Upper lobe of left lung (tissue), 4 donors: ENCODE data around the gene UGT2A3.

Experiments used
- EP300 ChIP-seq, 4 donors: sonication (generic); formaldehyde crosslinking; IDR thresholded peaks; one replicate each; pipeline ENCODE4 v1.5.1; 2017; ENCODE audit warnings: antibody characterized with exemption in 4 of 4, control low read depth in 2 of 4
- POLR2A ChIP-seq, 4 donors: fragments of 450-650 bp; IDR thresholded peaks; one replicate each; pipeline ENCODE4 v1.5.1; 2016 to 2017; ENCODE audit warnings: antibody characterized with exemption in 4 of 4, mild to moderate bottlenecking in 2 of 4
- POLR2AphosphoS5 ChIP-seq, 2 donors: sonication (generic); formaldehyde crosslinking; IDR thresholded peaks; one replicate each; pipeline ENCODE4 v1.5.1; 2017; ENCODE audit warnings: antibody characterized with exemption in 2 of 2
- TF ChIP-seq, protein P1 (sequence below), 6 experiments: fragments of 450-650 bp in 4 of 6; fragments of 200-600 bp in 2 of 6; sonication (generic) in 2 of 6; IDR thresholded peaks; one replicate each; pipeline ENCODE4 v1.5.1; 2016 to 2019; ENCODE audit warnings: antibody characterized with exemption in 6 of 6

DNA sequence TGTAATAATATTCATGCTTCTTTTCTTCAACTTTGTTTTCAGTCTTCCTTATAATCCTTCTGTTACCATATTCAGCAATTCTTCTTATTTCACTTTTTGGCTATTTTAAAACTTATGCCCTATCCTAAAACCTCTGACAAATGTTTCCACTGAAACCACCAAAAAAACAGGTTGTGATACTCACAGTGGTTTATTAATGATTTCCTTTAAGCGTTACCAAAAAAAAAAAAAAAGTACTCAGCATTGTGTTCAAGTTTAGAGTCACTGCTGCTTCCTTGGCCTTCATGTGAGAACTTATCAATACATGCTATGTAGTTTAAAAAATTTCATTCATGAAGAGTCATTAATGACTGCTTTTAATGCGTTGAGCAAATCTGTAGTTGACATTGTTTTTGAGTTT lies 35.4 kb upstream of the UGT2A3 start:
- no peak for TF ChIP-seq POLR2AphosphoS5 (IDR thresholded peaks at IDR 0.05)
- TF ChIP-seq, protein P1, sequence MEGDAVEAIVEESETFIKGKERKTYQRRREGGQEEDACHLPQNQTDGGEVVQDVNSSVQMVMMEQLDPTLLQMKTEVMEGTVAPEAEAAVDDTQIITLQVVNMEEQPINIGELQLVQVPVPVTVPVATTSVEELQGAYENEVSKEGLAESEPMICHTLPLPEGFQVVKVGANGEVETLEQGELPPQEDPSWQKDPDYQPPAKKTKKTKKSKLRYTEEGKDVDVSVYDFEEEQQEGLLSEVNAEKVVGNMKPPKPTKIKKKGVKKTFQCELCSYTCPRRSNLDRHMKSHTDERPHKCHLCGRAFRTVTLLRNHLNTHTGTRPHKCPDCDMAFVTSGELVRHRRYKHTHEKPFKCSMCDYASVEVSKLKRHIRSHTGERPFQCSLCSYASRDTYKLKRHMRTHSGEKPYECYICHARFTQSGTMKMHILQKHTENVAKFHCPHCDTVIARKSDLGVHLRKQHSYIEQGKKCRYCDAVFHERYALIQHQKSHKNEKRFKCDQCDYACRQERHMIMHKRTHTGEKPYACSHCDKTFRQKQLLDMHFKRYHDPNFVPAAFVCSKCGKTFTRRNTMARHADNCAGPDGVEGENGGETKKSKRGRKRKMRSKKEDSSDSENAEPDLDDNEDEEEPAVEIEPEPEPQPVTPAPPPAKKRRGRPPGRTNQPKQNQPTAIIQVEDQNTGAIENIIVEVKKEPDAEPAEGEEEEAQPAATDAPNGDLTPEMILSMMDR (IDR thresholded peaks at IDR 0.05): no peak
- TF ChIP-seq POLR2A (IDR thresholded peaks at IDR 0.05): no peak
- no peak for TF ChIP-seq EP300 (IDR thresholded peaks at IDR 0.05)
